ENCODE results near the gene TRAPPC2L. TPM values are rescaled to one million over a fixed set of nuclear protein-coding genes. Genes with fewer than 3 reads are reported as not detected.

TRAPPC2L gene
- total RNA-seq, 1 donor = 42.3 TPM

- DNase-seq (ENCODE audit: low read depth in 2 of 3, low spot score in 2 of 3) = no peak
Observed at GRCh38 chr16:88856122-88856827, 652 bp upstream of the TRAPPC2L start.

DNA sequence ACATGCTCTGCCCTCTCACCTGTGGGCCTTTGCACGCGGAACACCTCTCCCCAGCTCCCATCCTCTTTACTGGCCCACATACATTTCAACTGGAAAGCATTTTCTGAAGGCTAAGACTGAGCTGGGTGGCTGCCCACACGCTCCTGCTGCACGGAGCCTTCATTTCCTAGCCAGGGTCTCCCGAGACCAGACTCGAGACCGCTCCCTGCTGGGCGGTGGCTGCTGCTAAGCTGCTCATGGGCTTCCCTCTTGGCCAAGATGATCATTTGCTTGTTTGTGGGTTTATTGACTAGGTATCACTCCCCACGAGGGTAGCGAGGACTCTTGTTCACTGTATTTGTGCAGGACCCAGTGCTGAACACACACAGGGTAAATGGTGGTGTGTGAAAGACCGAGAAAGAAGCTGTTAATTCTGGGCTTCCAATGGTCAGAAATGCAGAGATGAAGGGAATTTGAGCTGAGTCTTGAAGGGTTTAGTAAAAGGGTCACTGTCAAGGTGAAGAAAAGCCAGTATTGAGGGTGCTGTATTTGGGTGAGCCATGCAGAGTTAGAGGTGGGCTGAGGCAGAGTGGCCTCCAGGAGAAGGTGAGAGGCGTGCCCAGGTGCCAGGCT is 907 bp downstream of the TRAPPC2L start:
- peak; percentile 39 to 84 (median 81) for DNase-seq (ENCODE audit: low read depth in 2 of 3, low spot score in 2 of 3)

DNA sequence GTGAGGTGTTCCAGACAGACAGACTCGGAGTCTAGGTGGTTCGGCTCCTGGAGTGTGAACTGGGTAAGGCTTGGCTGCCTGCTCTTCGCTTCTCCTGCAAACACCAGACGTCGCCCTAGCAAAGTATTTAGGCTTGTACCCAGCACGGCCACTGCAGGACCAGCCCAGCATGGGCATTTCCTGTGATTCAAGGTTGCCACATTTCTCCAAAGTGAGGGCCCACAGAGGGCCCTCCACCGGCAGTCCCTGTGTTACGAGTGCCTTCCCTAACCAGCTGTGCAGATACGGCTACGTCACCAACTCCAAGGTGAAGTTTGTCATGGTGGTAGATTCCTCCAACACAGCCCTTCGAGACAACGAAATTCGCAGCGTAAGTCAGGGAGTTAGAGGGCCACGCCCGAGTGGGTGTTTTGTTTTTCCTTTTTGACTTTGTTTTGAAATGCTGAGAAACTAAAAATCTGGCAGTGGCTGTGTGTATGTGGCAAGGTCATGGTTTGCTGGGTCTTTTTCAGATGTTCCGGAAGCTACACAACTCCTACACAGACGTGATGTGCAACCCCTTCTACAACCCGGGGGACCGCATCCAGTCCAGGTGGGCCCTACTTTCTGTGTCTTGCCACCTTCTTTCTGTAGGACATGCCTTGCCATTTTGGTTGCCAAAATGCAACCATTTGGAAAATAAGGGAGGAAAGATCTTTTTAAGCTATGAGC is 2.6 kb downstream of the TRAPPC2L start:
- no peak for DNase-seq (ENCODE audit: low read depth in 2 of 3, low spot score in 2 of 3)

- DNase-seq (ENCODE audit: low read depth in 2 of 3, low spot score in 2 of 3) = no peak
Observed at GRCh38 chr16:88861359-88861758, 4.4 kb downstream of the TRAPPC2L start.

- no peak for DNase-seq (ENCODE audit: low read depth in 2 of 3, low spot score in 2 of 3)
Observed at GRCh38 chr16:88862968-88863367, 6.0 kb downstream of the TRAPPC2L start.

GRCh38 chr16:88863426-88863825 is 6.5 kb downstream of the TRAPPC2L start:
- no peak for DNase-seq (ENCODE audit: low read depth in 2 of 3, low spot score in 2 of 3)

DNA sequence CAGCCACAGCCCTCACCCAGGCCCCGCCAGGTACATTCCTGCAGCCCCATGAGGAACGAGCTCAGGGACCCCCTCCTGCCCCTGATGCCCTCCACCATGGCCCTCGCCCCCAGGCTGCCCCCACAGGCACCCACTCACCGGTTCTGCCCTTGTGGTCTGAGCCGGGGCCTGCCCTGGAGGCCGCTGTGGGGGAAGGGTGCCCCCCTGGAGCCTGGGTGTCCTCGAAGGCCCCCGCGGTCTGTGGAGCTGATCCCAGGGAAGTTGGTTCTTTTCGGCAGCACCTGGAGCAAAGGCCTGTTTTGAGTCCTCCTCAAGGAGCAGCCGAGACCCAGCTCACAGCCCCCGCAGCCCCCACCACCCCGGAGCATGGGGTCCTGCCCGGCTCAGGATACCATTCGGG is 7.2 kb downstream of the TRAPPC2L start:
- DNase-seq (ENCODE audit: low read depth in 2 of 3, low spot score in 2 of 3) = no peak

- no peak for DNase-seq (ENCODE audit: low read depth in 2 of 3, low spot score in 2 of 3)
Observed at GRCh38 chr16:88864521-88864920, 7.6 kb downstream of the TRAPPC2L start.

DNA sequence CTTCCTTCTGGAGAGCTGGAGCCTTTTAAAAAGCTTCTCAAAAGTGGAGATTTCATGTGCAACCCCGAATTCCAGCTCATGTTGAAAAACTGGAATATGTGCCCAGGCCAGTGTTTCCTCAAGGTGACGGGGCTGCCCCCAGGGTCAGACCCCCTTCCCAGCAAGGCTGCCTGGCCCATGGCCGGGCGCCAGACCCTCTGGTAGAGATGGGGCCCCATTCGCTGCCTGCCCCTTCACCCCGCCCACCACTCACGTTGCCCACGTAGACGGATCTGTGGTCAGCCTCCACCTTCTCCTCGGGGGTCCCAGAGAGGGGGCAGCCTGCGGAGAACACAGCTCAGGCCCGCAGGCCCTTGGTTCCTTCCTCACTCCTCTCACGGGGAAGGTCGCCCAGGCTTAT is 8.4 kb downstream of the TRAPPC2L start:
- no peak for DNase-seq (ENCODE audit: low read depth in 2 of 3, low spot score in 2 of 3)

GRCh38 chr16:88865742-88866141 is 8.8 kb downstream of the TRAPPC2L start:
- DNase-seq (ENCODE audit: low read depth in 2 of 3, low spot score in 2 of 3) = no peak

DNA sequence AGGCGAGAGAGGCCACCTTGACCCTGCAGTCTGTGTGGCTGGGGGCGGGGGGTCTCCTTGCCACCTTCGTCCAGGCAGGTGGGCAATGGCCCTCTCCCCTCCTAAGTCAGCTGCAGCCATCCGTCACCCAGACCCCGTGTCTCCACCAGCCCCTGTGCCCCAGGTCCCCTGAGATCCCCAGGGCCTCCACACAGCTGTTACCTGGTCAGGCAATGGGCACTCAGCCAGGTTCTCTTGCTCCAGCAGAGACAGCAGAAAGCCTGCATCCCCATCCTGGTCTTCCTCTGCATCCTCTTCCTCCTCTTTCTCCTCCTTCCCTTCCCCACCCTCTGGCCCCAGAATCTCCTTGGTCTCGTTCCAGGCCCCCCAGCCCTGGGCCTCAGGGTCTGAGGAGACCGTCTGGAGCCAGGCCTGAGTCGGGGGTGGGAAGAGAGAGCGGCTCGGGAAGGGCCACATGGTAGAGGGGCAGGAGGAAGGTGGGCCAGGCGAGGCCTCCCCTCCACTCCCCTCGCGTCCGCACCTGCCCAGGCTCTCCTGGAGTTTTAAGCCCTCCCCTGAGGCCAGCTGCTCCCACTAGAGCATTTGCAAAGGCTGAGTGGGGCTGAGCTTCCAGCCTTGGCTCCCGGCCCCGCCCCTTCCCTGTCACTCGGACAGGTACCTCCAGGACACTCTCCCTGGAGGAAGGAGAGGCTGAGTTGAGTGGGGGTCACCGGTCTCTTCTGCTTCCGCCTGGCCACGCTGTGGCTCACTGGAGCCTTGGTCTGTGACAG is 9.4 kb downstream of the TRAPPC2L start, which contains the start of gene PABPN1L:
Gene PABPN1L, minus strand, starts transcription at position 510 of the 770 bp plus-strand sequence. Its CDS starts 54 bp downstream, at position 456.
- no peak for DNase-seq (ENCODE audit: low read depth in 2 of 3, low spot score in 2 of 3)

DNA sequence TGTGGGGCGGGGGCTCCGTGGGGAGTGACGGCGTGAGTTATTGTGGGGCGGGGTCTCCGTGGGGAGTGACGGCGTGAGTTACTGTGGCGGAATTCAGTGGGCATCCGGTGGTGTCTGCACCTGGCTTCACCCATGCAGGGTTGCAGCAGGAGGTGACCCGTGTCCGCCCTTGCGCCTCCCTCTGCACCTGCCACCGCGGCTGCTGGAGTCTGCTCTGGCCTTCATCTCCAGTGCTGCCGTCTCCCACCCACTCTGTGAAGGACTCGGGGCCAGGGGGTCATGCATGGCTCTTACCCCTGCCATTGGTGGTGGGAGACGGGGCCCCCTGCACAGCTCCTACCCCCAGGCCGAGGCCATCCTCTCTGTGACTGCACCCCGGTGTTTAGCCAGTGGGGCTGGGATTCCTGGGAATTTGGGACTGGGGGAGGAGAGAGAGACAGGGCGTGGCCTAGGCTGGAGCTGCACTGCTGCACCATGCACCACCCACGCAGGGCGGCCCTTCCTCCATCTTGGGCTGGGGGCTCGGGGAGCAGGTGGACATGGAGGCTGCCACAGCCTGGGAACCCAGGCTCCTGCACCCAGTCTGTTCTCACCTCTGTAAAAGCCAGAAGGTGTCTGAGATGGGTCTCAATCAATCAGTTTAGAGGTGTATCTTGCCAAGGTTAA is 10.8 kb downstream of the TRAPPC2L start:
- no peak for DNase-seq (ENCODE audit: low read depth in 2 of 3, low spot score in 2 of 3)

- no peak for DNase-seq (ENCODE audit: low read depth in 2 of 3, low spot score in 2 of 3)
Observed at GRCh38 chr16:88868974-88869672, 12.2 kb downstream of the TRAPPC2L start.

- no peak for DNase-seq (ENCODE audit: low read depth in 2 of 3, low spot score in 2 of 3)
Observed at GRCh38 chr16:88869673-88869980, 12.7 kb downstream of the TRAPPC2L start.

DNA sequence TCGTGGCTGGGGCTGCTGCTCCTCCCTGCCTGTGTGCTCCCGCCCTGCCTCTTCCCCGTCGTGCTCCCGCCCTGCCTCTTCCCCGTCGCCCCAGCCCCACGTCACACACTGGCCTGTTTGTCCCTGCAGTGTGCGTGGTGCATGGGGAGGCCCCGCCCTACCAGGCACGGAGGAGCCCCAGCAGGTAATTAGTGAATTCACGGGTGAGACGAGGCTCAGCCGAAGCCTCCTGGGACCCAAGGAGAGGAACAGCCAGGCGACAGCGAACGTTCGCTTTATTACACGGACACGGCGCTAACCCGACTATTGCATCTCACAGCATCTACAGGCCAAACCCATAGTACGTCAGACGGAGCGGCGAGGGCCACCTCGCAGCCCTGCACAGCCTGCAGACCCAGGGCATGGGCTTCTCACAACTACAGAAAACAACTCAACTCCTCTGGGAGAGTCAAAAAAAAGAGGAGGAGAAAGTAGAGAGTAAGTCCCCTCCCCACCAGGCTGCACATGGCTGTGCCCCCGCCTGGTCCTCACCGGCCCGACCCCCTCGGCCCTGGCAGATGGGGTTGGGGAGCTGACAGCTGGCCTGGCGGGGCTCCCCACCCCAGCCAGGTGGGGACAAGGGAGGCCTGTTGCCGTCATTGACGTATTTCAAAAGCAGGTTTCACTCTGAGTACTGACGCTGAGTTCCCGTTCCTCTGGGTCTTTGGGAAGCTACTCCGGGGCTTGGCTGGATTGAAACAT is 13.9 kb downstream of the TRAPPC2L start:
- DNase-seq (ENCODE audit: low read depth in 2 of 3, low spot score in 2 of 3) = peak in 1 of 3 donors; percentile 36

GRCh38 chr16:88871349-88871702 is 14.4 kb downstream of the TRAPPC2L start:
- no peak for DNase-seq (ENCODE audit: low read depth in 2 of 3, low spot score in 2 of 3)

GRCh38 chr16:88871730-88872416 is 14.9 kb downstream of the TRAPPC2L start:
- no peak for DNase-seq (ENCODE audit: low read depth in 2 of 3, low spot score in 2 of 3)

DNA sequence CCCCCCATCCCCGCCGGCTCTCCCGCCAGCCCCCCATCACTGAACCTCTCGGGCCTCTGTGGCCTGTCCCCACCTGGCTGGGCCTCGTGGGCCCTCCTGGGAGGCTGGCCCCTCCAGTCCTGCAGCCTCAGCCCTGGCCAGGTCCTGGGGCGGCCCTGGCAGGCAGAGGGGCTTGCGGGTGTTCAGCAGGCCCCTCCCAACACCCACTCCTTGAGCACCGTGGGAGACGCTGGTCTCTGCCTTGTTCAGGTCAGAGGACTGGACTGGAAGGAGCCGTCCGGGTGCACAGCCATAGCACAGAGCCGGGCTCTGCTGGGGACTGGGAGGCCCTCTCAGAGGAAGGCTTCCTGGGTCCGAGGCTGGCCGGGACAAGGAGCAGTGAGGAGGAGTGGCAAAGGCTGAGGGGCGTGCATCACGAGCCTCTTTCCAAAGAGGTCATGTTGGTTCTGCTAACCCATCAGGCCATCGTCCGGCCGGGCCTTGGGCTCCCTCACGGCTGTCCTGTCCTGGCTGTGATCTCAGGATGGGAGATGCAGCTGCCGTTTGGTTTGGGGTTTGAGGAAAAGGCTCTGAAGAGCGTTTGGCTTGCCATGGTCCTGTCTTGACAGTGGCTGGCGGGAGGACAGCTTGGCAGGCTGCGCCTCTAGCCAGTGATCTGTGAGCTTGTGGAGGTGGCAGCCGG is 15.9 kb downstream of the TRAPPC2L start:
- no peak for DNase-seq (ENCODE audit: low read depth in 2 of 3, low spot score in 2 of 3)
